Neural cell (in vitro differentiated cells): Measurements from ENCODE around the gene FBXL17. TPM values are rescaled to one million over a fixed set of nuclear protein-coding genes. Genes with fewer than 3 reads are reported as not detected.

Experiments used
- H2AFZ ChIP-seq: fragments of 200-600, 300-800 bp; sonication (generic), shearing (Covaris generic); 2 replicates; pipeline ENCODE4 v1.6.0; 2014; ENCODE audit warnings: low read depth, mild to moderate bottlenecking, antibody characterized with exemption, low read length, moderate library complexity
- H3F3A ChIP-seq: fragments of 200-600 bp; shearing (Covaris generic); 2 replicates; pipeline ENCODE4 v1.6.1; 2016; ENCODE audit warnings: mild to moderate bottlenecking, moderate library complexity, mixed read lengths, antibody characterized with exemption, low read length; ENCODE audit not compliant: insufficient read depth, poor library complexity, severe bottlenecking
- H3K27ac ChIP-seq: fragments of 200-600, 300-800 bp; sonication (generic), shearing (Covaris generic); 2 replicates; pipeline ENCODE4 v1.5.1; 2014; ENCODE audit warnings: mild to moderate bottlenecking, low read length, moderate library complexity
- H3K27me3 ChIP-seq: fragments of 300-800, 200-600 bp; sonication (generic), shearing (Covaris generic); 2 replicates; pipeline ENCODE4 v1.6.0; 2014; ENCODE audit warnings: mild to moderate bottlenecking, low read depth, low read length, moderate library complexity; ENCODE audit not compliant: insufficient read depth
- H3K36me3 ChIP-seq: fragments of 300-800, 200-600 bp; sonication (generic), shearing (Covaris generic); 2 replicates; pipeline ENCODE4 v1.5.1; 2014; ENCODE audit warnings: mild to moderate bottlenecking, antibody characterized with exemption, low read length, moderate library complexity; ENCODE audit not compliant: insufficient read depth
- H3K4me2 ChIP-seq: fragments of 300-800, 200-600 bp; sonication (generic), shearing (Covaris generic); 2 replicates; pipeline ENCODE4 v1.6.0; 2014; ENCODE audit warnings: mild to moderate bottlenecking, low read length
- H3K4me3 ChIP-seq: fragments of 300-800, 200-600 bp; sonication (generic), shearing (Covaris generic); 2 replicates; pipeline ENCODE4 v1.5.1; 2014; ENCODE audit warnings: mild to moderate bottlenecking, low read length, moderate library complexity
- H3K79me2 ChIP-seq: fragments of 200-600 bp; shearing (Covaris generic); replicated peaks from 2 replicates; pipeline ENCODE4 v1.6.0; 2014; ENCODE audit warnings: mild to moderate bottlenecking, low read length, moderate library complexity; ENCODE audit not compliant: insufficient read depth
- H3K9ac ChIP-seq: fragments of 300-800, 200-600 bp; sonication (generic), shearing (Covaris generic); 2 replicates; pipeline ENCODE4 v1.6.1; 2016; ENCODE audit warnings: mild to moderate bottlenecking, low read length, mixed read lengths
- H3K9me2 ChIP-seq: fragments of 200-600 bp; shearing (Covaris generic); 2 replicates; pipeline ENCODE4 v1.6.1; 2016; ENCODE audit warnings: mild to moderate bottlenecking, low read length, mixed read lengths; ENCODE audit not compliant: insufficient read depth
- H3K9me3 ChIP-seq: fragments of 200-600, 300-800 bp; sonication (generic), shearing (Covaris generic); 2 replicates; pipeline ENCODE4 v1.6.1; 2016; ENCODE audit warnings: mild to moderate bottlenecking, mixed run types, low read length, moderate library complexity, mixed read lengths
- H4K20me1 ChIP-seq: fragments of 200-600 bp; shearing (Covaris generic); 2 replicates; pipeline ENCODE4 v1.6.1; 2016; ENCODE audit warnings: mild to moderate bottlenecking, mixed run types; ENCODE audit not compliant: insufficient read depth
- CTCF ChIP-seq: fragments of 450-650 bp; IDR thresholded peaks from 2 replicates; pipeline ENCODE4 v1.5.1; 2014; ENCODE audit warnings: antibody characterized with exemption, mild to moderate bottlenecking, moderate library complexity; ENCODE audit not compliant: poor library complexity, severe bottlenecking
- EP300 ChIP-seq: fragments of 450-650 bp; conservative IDR thresholded peaks from 2 replicates; pipeline ENCODE4 v1.6.1; 2014; ENCODE audit warnings: antibody characterized with exemption, mild to moderate bottlenecking, moderate library complexity; ENCODE audit not compliant: poor library complexity, severe bottlenecking
- EZH2 ChIP-seq: fragments of 200-600, 300-800 bp; shearing (Covaris generic), sonication (generic); IDR thresholded peaks from 2 replicates; pipeline ENCODE4 v1.6.1; 2014; ENCODE audit warnings: antibody characterized with exemption, low read length, borderline replicate concordance, mild to moderate bottlenecking; ENCODE audit not compliant: insufficient read depth, poor library complexity, severe bottlenecking
- MXI1 ChIP-seq: fragments of 450-650 bp; conservative IDR thresholded peaks from 2 replicates; pipeline ENCODE4 v1.6.1; 2014; ENCODE audit warnings: antibody characterized with exemption, mild to moderate bottlenecking; ENCODE audit not compliant: poor library complexity, severe bottlenecking
- POLR2AphosphoS5 ChIP-seq: IDR thresholded peaks from 2 replicates; pipeline ENCODE4 v1.6.1; 2012
- RAD21 ChIP-seq: fragments of 450-650 bp; conservative IDR thresholded peaks from 2 replicates; pipeline ENCODE4 v1.6.1; 2014; ENCODE audit warnings: antibody characterized with exemption, mild to moderate bottlenecking, moderate library complexity
- REST ChIP-seq: IDR thresholded peaks from 2 replicates; pipeline ENCODE4 v1.6.1; 2012; ENCODE audit warnings: borderline replicate concordance
- SMC3 ChIP-seq: fragments of 450-650 bp; conservative IDR thresholded peaks from 2 replicates; pipeline ENCODE4 v1.6.1; 2014; ENCODE audit warnings: antibody characterized with exemption, mild to moderate bottlenecking, moderate library complexity; ENCODE audit not compliant: poor library complexity
- TAF1 ChIP-seq: IDR thresholded peaks from 2 replicates; pipeline ENCODE4 v1.6.1; 2012; ENCODE audit warnings: low read depth
- polyA plus RNA-seq: library from polyadenylated mRNA; depleted of rRNA; stranded (reverse); fragments of >200 nt; gene quantifications from 2 replicates; pipeline ENCODE4 v1.2.3, GENCODE V29; 2014

Gene FBXL17
- polyA plus RNA-seq, 1 donor from 2014 or later, result 19.6 TPM

- H3K27me3 ChIP-seq, result no peaks in the 10 kb centered on the region
- no peaks in the 10 kb centered on the region for H3F3A ChIP-seq
- TF ChIP-seq MXI1 (no peak), CTCF (no peak), EP300 (no peak), REST (no peak), RAD21 (no peak), POLR2AphosphoS5 (no peak), EZH2 (no peak), SMC3 (no peak), TAF1 (no peak)
- H4K20me1 ChIP-seq, result no peaks in the 10 kb centered on the region
- no peak overlapping the region for H2AFZ ChIP-seq
- no peak overlapping the region for H3K4me3 ChIP-seq
- H3K4me2 ChIP-seq, result no peak overlapping the region
- no peak overlapping the region for H3K27ac ChIP-seq
- no peaks in the 10 kb centered on the region for H3K9me3 ChIP-seq
- H3K36me3 ChIP-seq, result no peaks in the 10 kb centered on the region
- H3K9ac ChIP-seq, result no peak overlapping the region
- H3K79me2 ChIP-seq, result no peaks in the 10 kb centered on the region
- no peaks in the 10 kb centered on the region for H3K9me2 ChIP-seq
Measured at GRCh38 chr5:108201721-108202120, 180.2 kb downstream of the FBXL17 start.

GRCh38 chr5:108196276-108196675 lies 185.6 kb downstream of the FBXL17 start:
- H3K27ac ChIP-seq, result no peak overlapping the region
- H3K9me3 ChIP-seq, result no peaks in the 10 kb centered on the region
- TF ChIP-seq EP300 (no peak), CTCF (no peak), SMC3 (no peak), EZH2 (no peak), TAF1 (no peak), REST (no peak), RAD21 (no peak), POLR2AphosphoS5 (no peak), MXI1 (no peak)
- no peaks in the 10 kb centered on the region for H3K9me2 ChIP-seq
- H2AFZ ChIP-seq, result no peak overlapping the region
- H3F3A ChIP-seq, result no peaks in the 10 kb centered on the region
- no peak overlapping the region for H3K4me2 ChIP-seq
- no peaks in the 10 kb centered on the region for H3K79me2 ChIP-seq
- H3K9ac ChIP-seq, result no peak overlapping the region
- H3K36me3 ChIP-seq, result no peaks in the 10 kb centered on the region
- no peak overlapping the region for H3K4me3 ChIP-seq
- no peaks in the 10 kb centered on the region for H4K20me1 ChIP-seq
- no peaks in the 10 kb centered on the region for H3K27me3 ChIP-seq
